Pericardium fibroblast (primary cell): ENCODE results near the gene KCNRG. TPM values are rescaled to one million over a fixed set of nuclear protein-coding genes. Genes with fewer than 3 reads are reported as not detected.

Experiments used
- total RNA-seq: library from RNA; depleted of rRNA; stranded (reverse); fragments of >200 nt; gene quantifications from 2 replicates; pipeline ENCODE4 v1.2.3, GENCODE V29; 2015

Gene KCNRG, protein sequence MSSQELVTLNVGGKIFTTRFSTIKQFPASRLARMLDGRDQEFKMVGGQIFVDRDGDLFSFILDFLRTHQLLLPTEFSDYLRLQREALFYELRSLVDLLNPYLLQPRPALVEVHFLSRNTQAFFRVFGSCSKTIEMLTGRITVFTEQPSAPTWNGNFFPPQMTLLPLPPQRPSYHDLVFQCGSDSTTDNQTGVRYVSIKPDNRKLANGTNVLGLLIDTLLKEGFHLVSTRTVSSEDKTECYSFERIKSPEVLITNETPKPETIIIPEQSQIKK
- 0.09 and 0.70 TPM in 2 replicates for total RNA-seq

DNA sequence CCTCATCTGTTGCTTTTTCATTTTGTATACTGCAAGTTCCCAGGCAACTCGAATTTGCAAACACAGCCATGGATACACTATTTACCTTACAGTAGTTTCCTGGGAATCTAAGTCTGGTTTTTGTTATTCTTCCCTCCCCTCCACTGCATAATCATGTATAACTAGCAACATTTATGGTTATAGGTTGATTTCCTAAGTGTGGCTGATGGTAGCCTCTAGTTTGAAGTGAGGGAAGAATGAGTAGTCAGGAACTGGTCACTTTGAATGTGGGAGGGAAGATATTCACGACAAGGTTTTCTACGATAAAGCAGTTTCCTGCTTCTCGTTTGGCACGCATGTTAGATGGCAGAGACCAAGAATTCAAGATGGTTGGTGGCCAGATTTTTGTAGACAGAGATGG, at the start of gene KCNRG:
Gene KCNRG, plus strand, starts transcription at position 187 of the 400 bp plus-strand sequence. Its CDS starts 50 bp downstream, at position 237.

GRCh38 chr13:49996951-49997895, 18.0 kb upstream of the KCNRG start, which contains the start of gene TRIM13:
Gene TRIM13 (plus strand): TSS chr13:49997042. CDS start chr13:50011941, 14,899 bp downstream.

Other genes starting within 250 kb of the KCNRG start
- 19.4 and 21.4 TPM in 2 replicates for gene KPNA3, start 222.8 kb upstream of the KCNRG start, total RNA-seq
- gene SPRYD7, start 79.1 kb upstream of the KCNRG start, total RNA-seq = 2.8 and 5.1 TPM in 2 replicates
- 18.8 and 20.8 TPM in 2 replicates for gene TRIM13, start 18.4 kb upstream of the KCNRG start, total RNA-seq